Measurements from ENCODE around the gene MACF1.
"Not testable (repeated sequence)": the region's sequence is repeated elsewhere in the genome, so short reads cannot be mapped to it uniquely, and the experiment has no call there.

The MACF1 gene

GRCh38 chr1:39204441-39205081 lies at the start of gene MACF1:
TSS of gene MACF1 (plus strand) at chr1:39204695. CDS start at chr1:39205023, 328 bp downstream.
- no peak for DNase-seq

GRCh38 chr1:39157304-39157703 lies 47.2 kb upstream of the MACF1 start:
- no peak for DNase-seq

- DNase-seq = no peak
Observed at GRCh38 chr1:39158327-39159086, 46.0 kb upstream of the MACF1 start.

- no peak for DNase-seq
Observed at GRCh38 chr1:39159224-39160036, 45.1 kb upstream of the MACF1 start.

- DNase-seq = no peak
Observed at GRCh38 chr1:39160703-39161102, 43.8 kb upstream of the MACF1 start.

GRCh38 chr1:39161811-39162210 lies 42.7 kb upstream of the MACF1 start:
- DNase-seq = not testable (repeated sequence)

- DNase-seq = no peak
Observed at GRCh38 chr1:39163469-39163868, 41.0 kb upstream of the MACF1 start.

- no peak for DNase-seq
Observed at GRCh38 chr1:39164256-39164655, 40.2 kb upstream of the MACF1 start.

- no peak for DNase-seq
Observed at GRCh38 chr1:39165049-39165448, 39.4 kb upstream of the MACF1 start.

GRCh38 chr1:39165488-39165887 lies 39.0 kb upstream of the MACF1 start:
- DNase-seq = no peak

GRCh38 chr1:39167632-39168209 lies 36.8 kb upstream of the MACF1 start:
- DNase-seq = no peak

GRCh38 chr1:39168301-39169080 lies 36.0 kb upstream of the MACF1 start:
- no peak for DNase-seq

- no peak for DNase-seq
Observed at GRCh38 chr1:39170731-39171667, 33.5 kb upstream of the MACF1 start.

- DNase-seq = no peak
Observed at GRCh38 chr1:39173119-39173994, 31.1 kb upstream of the MACF1 start.

GRCh38 chr1:39173995-39174380 lies 30.5 kb upstream of the MACF1 start:
- DNase-seq = no peak

GRCh38 chr1:39174390-39175081 lies 30.0 kb upstream of the MACF1 start:
- no peak for DNase-seq

GRCh38 chr1:39177706-39178105 lies 26.8 kb upstream of the MACF1 start:
- DNase-seq = no peak

- no peak for DNase-seq
Observed at GRCh38 chr1:39178541-39179431, 25.7 kb upstream of the MACF1 start.

GRCh38 chr1:39181311-39181710 lies 23.2 kb upstream of the MACF1 start:
- no peak for DNase-seq

All from stimulated activated CD4-positive, alpha-beta T cell treated with anti-CD3 and anti-CD28 coated beads, Interleukin-12 subunit alpha, Interleukin-12 subunit beta, amount 100 ng/mL, for 4 hours (primary cell).